Neural crest cell (in vitro differentiated cells): Measurements from ENCODE around the gene TRIM2. TPM values are rescaled to one million over a fixed set of nuclear protein-coding genes. Genes with fewer than 3 reads are reported as not detected.

Source experiments
- DNase-seq: peaks from one replicate; pipeline ENCODE4 v3.0.0; 2021; ENCODE audit warnings: low read depth, mixed read lengths, low spot score
- H3K27ac Mint-ChIP-seq: one replicate; pipeline ENCODE4 v1.8.0; 2021; ENCODE audit warnings: mild to moderate bottlenecking, mixed read lengths; ENCODE audit not compliant: unreplicated experiment
- H3K27me3 Mint-ChIP-seq: 2 replicates; pipeline ENCODE4 v1.8.0; 2021; ENCODE audit warnings: low read depth, mild to moderate bottlenecking, mixed read lengths
- H3K36me3 Mint-ChIP-seq: 2 replicates; pipeline ENCODE4 v1.8.0; 2021; ENCODE audit warnings: low read depth, mild to moderate bottlenecking, mixed read lengths
- H3K4me1 Mint-ChIP-seq: 2 replicates; pipeline ENCODE4 v1.8.0; 2021; ENCODE audit warnings: mixed read lengths
- H3K4me3 Mint-ChIP-seq: one replicate; pipeline ENCODE4 v1.8.0; 2021; ENCODE audit warnings: mild to moderate bottlenecking, mixed read lengths
- H3K9me3 Mint-ChIP-seq: 2 replicates; pipeline ENCODE4 v1.8.0; 2021; ENCODE audit warnings: mixed read lengths
- total RNA-seq: library from RNA; stranded (reverse); gene quantifications from 2 replicates; pipeline ENCODE4 v1.2.1, GENCODE V29; 2021
- TF ChIP-seq, protein P1 (sequence below): fragments of 200-600 bp; sonication (generic); conservative IDR thresholded peaks from 2 replicates; pipeline ENCODE4 v1.5.0; 2021; ENCODE audit warnings: antibody characterized with exemption, mild to moderate bottlenecking

The TRIM2 gene
- total RNA-seq, 1 donor from 2014 or later: 105 TPM

- Mint-ChIP-seq H3K36me3 (peaks cover 10% of the 10 kb centered on the region), H3K4me3 (no peak overlapping the region), H3K9me3 (no peaks in the 10 kb centered on the region), H3K27ac (no peak overlapping the region), H3K27me3 (no peaks in the 10 kb centered on the region), H3K4me1 (peaks cover 43% of the 10 kb centered on the region)
- TF ChIP-seq, protein P1, sequence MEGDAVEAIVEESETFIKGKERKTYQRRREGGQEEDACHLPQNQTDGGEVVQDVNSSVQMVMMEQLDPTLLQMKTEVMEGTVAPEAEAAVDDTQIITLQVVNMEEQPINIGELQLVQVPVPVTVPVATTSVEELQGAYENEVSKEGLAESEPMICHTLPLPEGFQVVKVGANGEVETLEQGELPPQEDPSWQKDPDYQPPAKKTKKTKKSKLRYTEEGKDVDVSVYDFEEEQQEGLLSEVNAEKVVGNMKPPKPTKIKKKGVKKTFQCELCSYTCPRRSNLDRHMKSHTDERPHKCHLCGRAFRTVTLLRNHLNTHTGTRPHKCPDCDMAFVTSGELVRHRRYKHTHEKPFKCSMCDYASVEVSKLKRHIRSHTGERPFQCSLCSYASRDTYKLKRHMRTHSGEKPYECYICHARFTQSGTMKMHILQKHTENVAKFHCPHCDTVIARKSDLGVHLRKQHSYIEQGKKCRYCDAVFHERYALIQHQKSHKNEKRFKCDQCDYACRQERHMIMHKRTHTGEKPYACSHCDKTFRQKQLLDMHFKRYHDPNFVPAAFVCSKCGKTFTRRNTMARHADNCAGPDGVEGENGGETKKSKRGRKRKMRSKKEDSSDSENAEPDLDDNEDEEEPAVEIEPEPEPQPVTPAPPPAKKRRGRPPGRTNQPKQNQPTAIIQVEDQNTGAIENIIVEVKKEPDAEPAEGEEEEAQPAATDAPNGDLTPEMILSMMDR: no peak
- no peak for DNase-seq
These were observed 64.1 kb downstream of the TRIM2 start for GRCh38 chr4:153268295-153268694.

DNA sequence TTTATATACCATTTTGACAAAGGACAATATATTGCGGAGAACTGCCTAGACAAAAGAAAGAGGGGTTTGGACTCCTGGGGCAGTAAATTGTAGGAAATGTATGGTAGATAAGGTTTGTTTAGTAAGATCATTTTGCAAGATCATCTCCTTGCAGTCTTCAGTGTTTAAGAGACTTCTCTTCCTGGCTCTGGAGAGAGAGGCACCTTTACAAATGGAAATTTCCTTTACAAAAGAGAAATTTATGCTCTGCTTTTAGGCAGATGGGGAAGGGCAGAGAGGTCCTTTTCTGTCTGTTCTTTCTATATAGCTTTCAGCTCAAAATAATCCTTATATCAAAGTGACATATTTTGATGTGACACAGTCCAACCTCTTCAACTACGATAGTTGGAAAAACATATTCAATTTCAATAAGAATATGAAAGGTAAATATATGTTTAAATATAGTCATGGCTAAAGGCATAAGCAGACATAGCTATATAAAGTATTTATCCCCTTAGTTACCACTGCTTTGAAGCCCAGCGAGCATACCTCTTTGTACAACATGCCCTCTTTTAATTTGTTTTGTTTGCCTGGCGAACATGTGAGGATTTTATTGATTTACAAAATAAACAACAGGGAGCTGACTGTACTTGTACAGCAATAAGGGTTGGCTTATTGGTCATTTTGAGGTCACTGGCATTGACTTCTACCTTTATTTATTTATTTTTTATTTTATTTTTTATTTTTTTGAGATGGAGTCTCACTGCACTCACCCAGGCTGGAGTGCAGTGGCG is 65.2 kb downstream of the TRIM2 start:
- Mint-ChIP-seq H3K4me1 (peaks cover 42% of the 10 kb centered on the region), H3K9me3 (no peaks in the 10 kb centered on the region), H3K27ac (no peak overlapping the region), H3K27me3 (no peaks in the 10 kb centered on the region), H3K4me3 (peak overlapping the region; percentile 5), H3K36me3 (peaks cover 13% of the 10 kb centered on the region)
- TF ChIP-seq, protein P1: no peak
- no peak for DNase-seq

DNA sequence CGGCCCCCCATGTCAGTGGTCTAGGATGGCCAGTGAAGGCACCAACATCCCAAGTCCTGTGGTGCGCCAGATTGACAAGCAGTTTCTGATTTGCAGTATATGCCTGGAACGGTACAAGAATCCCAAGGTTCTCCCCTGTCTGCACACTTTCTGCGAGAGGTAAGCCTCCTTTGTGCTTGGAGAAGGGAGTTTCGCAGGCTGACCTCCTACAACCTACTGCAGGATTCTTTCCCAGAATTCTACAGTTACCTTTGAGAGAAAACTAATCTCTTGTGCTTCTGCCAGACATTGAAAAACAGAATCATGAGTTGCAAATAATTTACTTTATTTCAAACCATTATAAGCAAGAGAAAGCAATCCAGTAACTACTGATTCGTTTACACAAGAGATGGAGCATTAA is 66.1 kb downstream of the TRIM2 start:
- Mint-ChIP-seq H3K4me3 (no peak overlapping the region), H3K27me3 (no peaks in the 10 kb centered on the region), H3K9me3 (no peaks in the 10 kb centered on the region), H3K27ac (peak overlapping the region; percentile 22), H3K36me3 (peaks cover 13% of the 10 kb centered on the region), H3K4me1 (peaks cover 36% of the 10 kb centered on the region)
- TF ChIP-seq, protein P1: no peak
- no peak for DNase-seq

DNA sequence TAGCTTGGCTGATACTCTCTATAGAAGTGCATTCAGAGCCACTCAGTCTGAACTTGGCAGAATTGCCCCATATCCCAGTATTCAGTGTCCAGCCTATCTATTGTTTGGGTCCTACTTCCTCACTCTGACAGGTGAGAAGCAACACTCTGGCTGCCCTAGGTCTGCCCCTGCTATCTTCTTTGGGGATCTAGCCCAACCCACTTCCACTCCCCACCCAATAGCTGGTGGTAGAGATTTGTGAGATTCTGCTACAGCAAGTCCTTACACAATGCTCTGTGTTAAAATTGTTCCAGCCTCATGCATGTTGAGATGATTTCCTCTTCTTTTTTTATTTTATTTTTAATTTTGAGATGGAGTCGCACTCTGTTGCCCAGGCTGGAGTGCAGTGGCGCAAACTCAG is 67.6 kb downstream of the TRIM2 start:
- Mint-ChIP-seq H3K27me3 (no peaks in the 10 kb centered on the region), H3K27ac (no peak overlapping the region), H3K36me3 (peaks cover 13% of the 10 kb centered on the region), H3K4me3 (no peak overlapping the region), H3K4me1 (peaks cover 30% of the 10 kb centered on the region), H3K9me3 (no peaks in the 10 kb centered on the region)
- TF ChIP-seq, protein P1: no peak
- no peak for DNase-seq

- no peaks in the 10 kb centered on the region for H3K9me3 Mint-ChIP-seq
- no peak for DNase-seq
- peaks cover 14% of the 10 kb centered on the region for H3K36me3 Mint-ChIP-seq
- TF ChIP-seq, protein P1: no peak
- no peak overlapping the region for H3K4me3 Mint-ChIP-seq
- no peak overlapping the region for H3K27ac Mint-ChIP-seq
- H3K27me3 Mint-ChIP-seq: no peaks in the 10 kb centered on the region
- H3K4me1 Mint-ChIP-seq: peaks cover 19% of the 10 kb centered on the region
These were observed 69.5 kb downstream of the TRIM2 start for GRCh38 chr4:153273751-153274150.
